ENCODE measurements around the gene CDH13.

The CDH13 gene

DNA sequence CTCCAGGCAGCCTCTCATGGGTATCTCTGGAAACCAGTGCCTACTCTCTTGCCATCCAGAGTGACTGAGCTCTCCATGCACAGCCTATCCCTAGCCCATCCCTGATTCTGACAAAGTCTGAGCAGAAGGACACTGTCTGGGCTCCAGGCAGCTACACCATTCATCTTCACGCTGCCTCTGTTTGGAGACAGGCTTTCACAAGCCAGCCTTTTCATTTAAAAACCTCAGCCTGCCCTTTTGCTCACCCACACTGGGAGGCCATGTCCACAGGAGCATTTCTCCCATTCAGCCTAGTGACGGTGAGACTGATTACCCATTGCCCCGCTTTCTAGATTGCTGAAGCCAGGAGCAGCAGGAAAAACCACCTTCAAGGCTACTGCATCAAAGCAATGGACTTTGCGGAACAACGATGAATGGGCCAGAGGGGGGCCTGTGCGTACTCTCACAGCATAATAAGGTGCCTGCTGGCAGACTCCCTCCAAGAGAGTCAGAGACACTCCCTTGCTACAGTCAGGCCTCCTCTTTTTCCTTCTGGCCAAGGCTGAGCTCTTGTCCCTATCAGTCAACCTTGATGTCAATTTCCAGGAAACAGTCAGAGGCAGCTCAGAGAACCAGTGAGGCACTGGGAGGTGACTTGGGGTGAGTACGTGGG lies 24.7 kb upstream of the CDH13 start:
- no peak for DNase-seq (ENCODE audit: low read depth)
- Histone ChIP-seq H3K9ac (ENCODE audit: low read length) (no peak overlapping the region), H3K27me3 (replicated peaks; ENCODE audit: control insufficient read depth, insufficient read depth, low read length) (peaks cover 46% of the 10 kb centered on the region), H3K9me3 (ENCODE audit: control insufficient read depth, low read length) (peaks cover 9% of the 10 kb centered on the region), H3K36me3 (ENCODE audit: control insufficient read depth, insufficient read depth, low read length, severe bottlenecking) (no peaks in the 10 kb centered on the region), H3K4me1 (ENCODE audit: control insufficient read depth, insufficient read depth, low read length) (no peaks in the 10 kb centered on the region), H3K4me3 (ENCODE audit: low read length) (no peak overlapping the region)

DNA sequence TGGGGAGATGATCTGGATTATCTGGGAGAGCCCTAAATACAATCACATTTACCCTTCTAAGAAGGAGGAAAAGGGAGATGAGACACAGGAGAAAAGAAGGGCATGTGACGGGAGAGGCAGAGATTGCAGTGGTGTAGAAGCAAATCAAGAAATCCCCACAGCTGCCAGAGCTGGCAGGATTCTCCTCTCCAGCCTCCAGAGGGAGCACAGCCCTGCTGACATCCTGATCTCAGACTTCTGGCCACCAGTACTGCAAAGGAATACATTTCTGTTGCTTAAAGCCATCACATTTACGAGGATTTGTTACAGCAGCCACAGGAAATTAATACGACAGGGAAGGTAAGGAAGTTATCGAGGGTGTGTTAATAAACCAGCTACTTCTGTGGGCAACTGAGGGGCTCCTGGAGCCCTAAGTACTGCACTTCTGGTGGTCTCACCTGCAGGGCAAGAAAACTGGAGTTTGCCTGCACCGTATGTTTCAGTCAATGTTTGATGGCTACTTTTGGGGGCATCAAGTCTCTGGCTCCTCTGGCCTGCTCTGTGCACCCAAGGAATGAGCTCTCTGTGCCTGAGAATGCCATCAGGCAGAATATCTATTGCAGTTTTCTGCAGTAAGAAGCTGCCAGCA lies 22.9 kb upstream of the CDH13 start:
- peak; percentile 84 for DNase-seq (ENCODE audit: low read depth)
- Histone ChIP-seq H3K9ac (ENCODE audit: low read length) (no peak overlapping the region), H3K4me1 (ENCODE audit: control insufficient read depth, insufficient read depth, low read length) (no peaks in the 10 kb centered on the region), H3K36me3 (ENCODE audit: control insufficient read depth, insufficient read depth, low read length, severe bottlenecking) (no peaks in the 10 kb centered on the region), H3K9me3 (ENCODE audit: control insufficient read depth, low read length) (peaks cover 9% of the 10 kb centered on the region), H3K4me3 (ENCODE audit: low read length) (no peak overlapping the region), H3K27me3 (replicated peaks; ENCODE audit: control insufficient read depth, insufficient read depth, low read length) (peaks cover 44% of the 10 kb centered on the region)

DNA sequence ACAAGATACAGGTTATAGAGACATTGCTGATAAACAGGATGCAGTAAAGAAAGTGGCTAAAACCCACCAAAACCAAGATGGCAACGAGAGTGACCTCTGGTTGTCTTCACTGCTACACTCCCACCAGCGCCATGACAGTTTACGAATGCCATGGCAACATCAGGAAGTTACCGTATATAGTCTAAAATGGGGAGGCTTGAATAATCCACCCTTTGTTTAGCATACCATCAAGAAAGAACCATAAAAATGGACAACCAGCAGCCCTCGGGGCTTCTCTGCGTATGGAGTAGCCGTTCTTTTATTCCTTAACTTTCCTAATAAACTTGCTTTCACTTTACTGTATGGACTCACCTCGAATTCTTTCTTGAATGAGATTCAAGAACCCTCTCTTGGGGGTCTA lies 21.7 kb upstream of the CDH13 start:
- H3K9ac ChIP-seq (ENCODE audit: low read length), result no peak overlapping the region
- H3K4me1 ChIP-seq (ENCODE audit: control insufficient read depth, insufficient read depth, low read length), result no peaks in the 10 kb centered on the region
- peaks cover 6% of the 10 kb centered on the region for H3K9me3 ChIP-seq (ENCODE audit: control insufficient read depth, low read length)
- no peak overlapping the region for H3K4me3 ChIP-seq (ENCODE audit: low read length)
- H3K36me3 ChIP-seq (ENCODE audit: control insufficient read depth, insufficient read depth, low read length, severe bottlenecking), result no peaks in the 10 kb centered on the region
- DNase-seq (ENCODE audit: low read depth), result no peak
- peaks cover 44% of the 10 kb centered on the region for H3K27me3 ChIP-seq (replicated peaks; ENCODE audit: control insufficient read depth, insufficient read depth, low read length)

DNA sequence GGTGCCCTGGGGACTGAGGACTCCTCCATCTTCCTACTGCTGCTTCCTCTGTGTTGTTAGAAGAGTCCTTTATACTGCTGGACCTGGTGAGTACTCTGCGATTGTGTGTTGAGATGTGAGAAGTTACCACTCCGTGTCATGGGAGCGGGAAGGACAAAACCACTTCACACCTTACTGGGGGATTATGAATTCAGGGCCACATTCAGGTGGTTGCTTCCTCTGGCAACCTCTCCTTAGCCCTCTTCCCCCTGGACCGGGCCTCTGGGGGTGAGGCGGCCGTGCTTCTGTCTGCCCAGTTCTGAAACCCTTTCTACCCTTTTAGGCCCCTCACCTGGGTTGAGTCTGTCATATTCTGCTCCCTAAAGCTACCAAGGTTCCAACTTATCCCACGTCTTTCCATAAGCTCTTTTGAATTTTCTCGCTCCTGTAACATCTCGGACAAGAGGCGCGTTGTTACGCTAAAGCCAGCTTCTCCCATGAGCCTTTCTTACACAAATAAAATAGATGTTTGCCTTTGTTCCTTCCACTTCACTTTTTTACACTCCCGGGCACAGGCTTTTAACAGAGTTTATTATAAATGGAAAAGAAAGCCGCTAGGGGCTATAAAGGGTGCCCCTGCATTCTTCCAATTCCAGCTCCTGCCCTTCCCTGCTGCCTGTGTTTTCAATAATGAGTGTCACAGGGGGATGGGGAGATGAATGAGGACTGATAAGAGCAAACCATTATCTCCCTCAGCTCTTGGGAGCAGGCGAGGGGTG lies 20.7 kb upstream of the CDH13 start:
- Histone ChIP-seq H3K9me3 (ENCODE audit: control insufficient read depth, low read length) (no peaks in the 10 kb centered on the region), H3K9ac (ENCODE audit: low read length) (no peak overlapping the region), H3K4me3 (ENCODE audit: low read length) (no peak overlapping the region), H3K36me3 (ENCODE audit: control insufficient read depth, insufficient read depth, low read length, severe bottlenecking) (no peaks in the 10 kb centered on the region), H3K4me1 (ENCODE audit: control insufficient read depth, insufficient read depth, low read length) (no peaks in the 10 kb centered on the region), H3K27me3 (replicated peaks; ENCODE audit: control insufficient read depth, insufficient read depth, low read length) (peaks cover 44% of the 10 kb centered on the region)
- DNase-seq (ENCODE audit: low read depth), result no peak

DNA sequence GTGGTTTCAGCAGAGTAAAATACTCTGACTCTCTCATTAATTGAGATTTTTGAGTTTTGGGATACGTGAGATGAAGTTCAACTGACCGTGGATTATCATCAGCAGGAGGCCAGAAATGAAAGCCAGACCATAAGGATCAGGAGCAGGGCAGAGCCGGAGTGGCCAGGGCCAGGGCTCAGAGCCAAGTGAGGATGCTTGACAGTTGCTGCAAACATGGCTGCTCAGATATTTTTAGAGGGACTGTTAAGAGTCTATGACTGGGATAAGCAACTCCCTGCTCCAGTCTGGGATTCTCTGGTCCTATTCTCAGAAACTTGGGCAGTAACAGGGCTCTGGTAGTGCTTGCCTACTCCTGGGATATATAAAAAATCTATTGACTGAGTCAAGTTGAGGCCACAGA lies 17.6 kb upstream of the CDH13 start:
- no peak for DNase-seq (ENCODE audit: low read depth)
- H3K9ac ChIP-seq (ENCODE audit: low read length), result no peak overlapping the region
- H3K4me3 ChIP-seq (ENCODE audit: low read length), result no peak overlapping the region
- H3K9me3 ChIP-seq (ENCODE audit: control insufficient read depth, low read length), result no peaks in the 10 kb centered on the region
- peaks cover 37% of the 10 kb centered on the region for H3K27me3 ChIP-seq (replicated peaks; ENCODE audit: control insufficient read depth, insufficient read depth, low read length)
- H3K36me3 ChIP-seq (ENCODE audit: control insufficient read depth, insufficient read depth, low read length, severe bottlenecking), result no peaks in the 10 kb centered on the region
- H3K4me1 ChIP-seq (ENCODE audit: control insufficient read depth, insufficient read depth, low read length), result no peaks in the 10 kb centered on the region

DNA sequence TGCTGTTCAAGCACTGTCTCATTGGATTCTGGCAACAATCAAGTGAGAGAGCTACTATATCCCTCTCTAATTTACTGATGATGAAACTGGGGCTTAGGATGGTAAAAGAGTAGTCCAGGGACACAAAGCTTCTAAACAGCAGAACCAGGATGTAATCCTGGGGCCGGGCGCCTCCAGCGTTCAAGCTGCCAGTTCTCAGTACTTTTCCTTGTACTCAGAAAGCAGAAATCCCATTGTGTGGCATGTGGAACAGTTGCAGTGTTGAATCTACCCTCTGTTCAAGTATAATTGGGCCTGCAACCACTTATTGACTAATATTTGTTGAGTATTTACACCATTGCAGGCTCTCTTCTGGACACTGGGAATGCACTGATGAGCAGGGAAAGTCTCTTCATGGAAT lies 14.5 kb upstream of the CDH13 start:
- Histone ChIP-seq H3K4me1 (ENCODE audit: control insufficient read depth, insufficient read depth, low read length) (no peaks in the 10 kb centered on the region), H3K36me3 (ENCODE audit: control insufficient read depth, insufficient read depth, low read length, severe bottlenecking) (no peaks in the 10 kb centered on the region), H3K9me3 (ENCODE audit: control insufficient read depth, low read length) (no peaks in the 10 kb centered on the region), H3K4me3 (ENCODE audit: low read length) (no peak overlapping the region), H3K9ac (ENCODE audit: low read length) (no peak overlapping the region), H3K27me3 (replicated peaks; ENCODE audit: control insufficient read depth, insufficient read depth, low read length) (peaks cover 25% of the 10 kb centered on the region)
- DNase-seq (ENCODE audit: low read depth), result no peak

DNA sequence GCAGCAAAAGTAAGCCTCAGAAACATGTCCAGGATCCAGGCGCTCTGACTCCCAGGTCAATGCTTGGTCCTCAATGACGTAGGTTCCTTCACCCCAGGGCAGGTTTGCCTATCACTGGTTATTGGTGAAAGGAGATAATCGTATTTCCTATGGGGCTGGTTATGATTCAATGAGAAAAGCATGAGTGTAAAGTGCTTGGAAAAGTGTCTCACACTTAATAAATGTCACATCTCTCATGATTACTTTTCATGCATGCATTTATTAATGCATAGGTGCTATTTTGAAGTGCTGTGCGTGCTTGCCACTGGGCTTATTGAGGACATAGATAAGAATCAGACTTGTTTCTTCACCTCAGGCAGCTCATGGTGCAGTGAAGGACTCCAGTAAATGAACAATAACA lies 10.4 kb upstream of the CDH13 start:
- H3K36me3 ChIP-seq (ENCODE audit: control insufficient read depth, insufficient read depth, low read length, severe bottlenecking), result no peaks in the 10 kb centered on the region
- no peaks in the 10 kb centered on the region for H3K4me1 ChIP-seq (ENCODE audit: control insufficient read depth, insufficient read depth, low read length)
- H3K9me3 ChIP-seq (ENCODE audit: control insufficient read depth, low read length), result no peaks in the 10 kb centered on the region
- no peak for DNase-seq (ENCODE audit: low read depth)
- H3K4me3 ChIP-seq (ENCODE audit: low read length), result no peak overlapping the region
- H3K9ac ChIP-seq (ENCODE audit: low read length), result no peak overlapping the region
- H3K27me3 ChIP-seq (replicated peaks; ENCODE audit: control insufficient read depth, insufficient read depth, low read length), result peaks cover 37% of the 10 kb centered on the region

DNA sequence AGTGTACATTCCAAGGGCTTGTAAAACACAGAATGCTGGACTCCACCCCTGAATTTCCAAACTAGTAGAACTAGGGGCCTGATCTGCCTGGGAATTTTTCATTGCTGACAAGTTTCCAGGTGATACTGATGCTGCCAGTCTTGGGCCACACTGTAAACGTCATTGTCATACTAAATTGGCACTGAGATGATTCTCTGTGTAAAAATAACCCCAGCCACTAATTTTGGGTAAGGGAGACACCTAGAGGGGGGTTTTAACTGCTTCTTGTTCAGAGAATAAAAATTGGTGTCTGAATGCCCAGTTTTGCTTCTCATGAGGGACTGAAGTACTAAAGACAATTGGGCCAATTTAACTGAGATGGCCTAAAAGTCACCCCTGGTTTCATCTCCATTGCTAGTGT lies 5.0 kb upstream of the CDH13 start:
- Histone ChIP-seq H3K4me3 (ENCODE audit: low read length) (no peak overlapping the region), H3K36me3 (ENCODE audit: control insufficient read depth, insufficient read depth, low read length, severe bottlenecking) (no peaks in the 10 kb centered on the region), H3K4me1 (ENCODE audit: control insufficient read depth, insufficient read depth, low read length) (no peaks in the 10 kb centered on the region), H3K9ac (ENCODE audit: low read length) (no peak overlapping the region), H3K27me3 (replicated peaks; ENCODE audit: control insufficient read depth, insufficient read depth, low read length) (peaks cover 51% of the 10 kb centered on the region), H3K9me3 (ENCODE audit: control insufficient read depth, low read length) (no peaks in the 10 kb centered on the region)
- DNase-seq (ENCODE audit: low read depth), result no peak

DNA sequence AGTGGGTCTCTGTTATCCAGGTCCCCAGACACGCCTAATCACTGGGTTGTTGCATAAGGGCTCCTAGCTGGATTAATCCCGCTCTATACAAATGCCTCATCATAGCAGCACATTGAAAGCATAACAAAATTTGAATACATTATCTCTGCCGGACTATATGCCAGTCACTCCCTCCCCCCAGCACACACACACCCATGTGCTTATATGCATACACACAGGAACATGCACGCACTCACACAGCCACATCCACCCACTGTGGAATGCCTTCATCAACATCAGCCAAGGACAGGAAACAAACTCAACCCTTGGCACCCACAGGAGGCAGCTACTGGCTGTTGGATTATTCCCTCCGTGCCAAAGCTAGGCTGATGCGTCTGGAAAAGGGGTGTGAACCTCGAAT lies 3.5 kb upstream of the CDH13 start:
- Histone ChIP-seq H3K4me1 (ENCODE audit: control insufficient read depth, insufficient read depth, low read length) (peaks cover 5% of the 10 kb centered on the region), H3K4me3 (ENCODE audit: low read length) (no peak overlapping the region), H3K9ac (ENCODE audit: low read length) (no peak overlapping the region), H3K9me3 (ENCODE audit: control insufficient read depth, low read length) (no peaks in the 10 kb centered on the region), H3K36me3 (ENCODE audit: control insufficient read depth, insufficient read depth, low read length, severe bottlenecking) (no peaks in the 10 kb centered on the region), H3K27me3 (replicated peaks; ENCODE audit: control insufficient read depth, insufficient read depth, low read length) (peaks cover 51% of the 10 kb centered on the region)
- DNase-seq (ENCODE audit: low read depth), result no peak

DNA sequence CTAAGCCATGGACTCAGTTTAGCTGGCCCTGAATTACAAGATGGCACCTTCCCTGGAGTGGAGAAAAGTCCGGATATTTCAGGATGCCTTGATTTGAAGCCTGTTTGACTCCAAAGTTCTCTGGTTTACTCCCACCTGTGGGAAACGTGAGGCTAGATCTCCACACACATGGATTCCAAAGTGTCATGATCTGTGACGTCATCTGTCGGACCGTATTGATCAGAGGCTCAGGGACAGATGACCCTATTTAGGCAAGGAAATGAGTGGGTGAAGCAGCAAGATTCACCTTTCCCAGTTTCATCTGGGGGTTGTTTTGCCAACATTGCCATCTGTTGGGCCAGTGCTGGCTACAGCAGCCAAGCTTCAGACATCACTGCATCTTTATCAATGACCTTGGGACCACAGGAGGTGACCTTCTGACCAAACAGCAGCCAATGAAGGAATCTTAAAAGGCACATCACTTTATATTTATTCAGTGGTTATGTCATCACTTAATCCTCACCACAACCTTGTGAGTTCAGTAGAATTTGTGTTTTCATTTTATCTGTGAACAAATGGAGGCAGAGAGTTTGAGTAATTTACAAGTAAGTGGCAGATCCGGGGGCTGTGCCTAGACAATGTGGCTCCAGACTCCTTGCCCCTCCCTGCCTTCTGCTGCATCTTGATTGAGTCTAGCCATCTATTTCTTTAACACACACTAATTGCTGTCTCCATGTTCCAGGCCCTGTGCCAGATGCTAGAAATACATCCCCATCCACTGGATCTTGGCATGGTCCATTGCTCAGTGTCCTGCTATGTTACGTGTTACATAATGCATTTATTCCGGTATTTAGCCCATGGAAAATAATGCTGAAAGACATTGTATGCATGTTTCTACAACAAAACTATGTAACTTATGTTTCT lies 1.5 kb upstream of the CDH13 start:
- H3K9me3 ChIP-seq (ENCODE audit: control insufficient read depth, low read length), result no peaks in the 10 kb centered on the region
- no peak overlapping the region for H3K4me3 ChIP-seq (ENCODE audit: low read length)
- no peak for DNase-seq (ENCODE audit: low read depth)
- H3K27me3 ChIP-seq (replicated peaks; ENCODE audit: control insufficient read depth, insufficient read depth, low read length), result peaks cover 36% of the 10 kb centered on the region
- peaks cover 26% of the 10 kb centered on the region for H3K4me1 ChIP-seq (ENCODE audit: control insufficient read depth, insufficient read depth, low read length)
- no peak overlapping the region for H3K9ac ChIP-seq (ENCODE audit: low read length)
- no peaks in the 10 kb centered on the region for H3K36me3 ChIP-seq (ENCODE audit: control insufficient read depth, insufficient read depth, low read length, severe bottlenecking)

DNA sequence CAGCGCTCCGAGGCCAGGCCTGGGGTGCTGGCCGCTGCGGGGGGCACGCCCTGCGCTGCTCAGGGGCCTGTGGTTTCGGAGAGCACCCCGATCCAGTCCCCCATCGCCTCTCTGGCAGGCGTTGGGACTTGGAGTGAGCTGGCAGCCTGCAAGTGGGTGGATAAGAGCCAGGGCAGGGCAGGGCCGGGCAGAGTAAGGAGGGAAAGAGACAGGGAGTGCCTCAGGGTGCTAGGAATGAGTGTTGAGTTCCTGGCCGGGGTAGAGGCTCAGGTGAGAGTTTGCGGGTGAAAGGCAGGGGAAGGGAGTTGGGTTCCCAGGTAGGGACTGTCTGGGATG lies 1.3 kb downstream of the CDH13 start:
- Histone ChIP-seq H3K9ac (ENCODE audit: low read length) (peak overlapping the region; percentile 77), H3K4me3 (ENCODE audit: low read length) (peak overlapping the region; percentile 79), H3K9me3 (ENCODE audit: control insufficient read depth, low read length) (no peaks in the 10 kb centered on the region), H3K4me1 (ENCODE audit: control insufficient read depth, insufficient read depth, low read length) (peaks cover 36% of the 10 kb centered on the region), H3K36me3 (ENCODE audit: control insufficient read depth, insufficient read depth, low read length, severe bottlenecking) (no peaks in the 10 kb centered on the region), H3K27me3 (replicated peaks; ENCODE audit: control insufficient read depth, insufficient read depth, low read length) (peaks cover 24% of the 10 kb centered on the region)
- peak; percentile 54 for DNase-seq (ENCODE audit: low read depth)

All from adipocyte (in vitro differentiated cells).